ENCODE measurements around the gene DTWD2. TPM values are rescaled to one million over a fixed set of nuclear protein-coding genes. Genes with fewer than 3 reads are reported as not detected.

Gene DTWD2

GRCh38 chr5:118788351-118788750 is 200.0 kb downstream of the DTWD2 start:
- H3K9ac ChIP-seq (ENCODE audit: low read depth, low read length, poor library complexity): no peak overlapping the region
- no peaks in the 10 kb centered on the region for H3K79me1 ChIP-seq (ENCODE audit: low read depth, low read length)
- no peaks in the 10 kb centered on the region for H3K36me3 ChIP-seq (replicated peaks in 1 of 2; ENCODE audit: control insufficient read depth in 2 of 2, insufficient read depth in 2 of 2, low read length in 2 of 2)
- H2AFZ ChIP-seq (ENCODE audit: low read length): no peak overlapping the region
- no peak overlapping the region for H3K14ac ChIP-seq (ENCODE audit: low read length)
- H4K8ac ChIP-seq (ENCODE audit: low read depth, low read length): no peak overlapping the region
- no peak overlapping the region for H3K27ac ChIP-seq (replicated peaks; ENCODE audit: low read length)
- no peaks in the 10 kb centered on the region for H3K9me3 ChIP-seq (replicated peaks in 1 of 2; ENCODE audit: control insufficient read depth in 2 of 2, insufficient read depth in 1 of 2, low read depth in 1 of 2, low read length in 2 of 2)
- H2BK15ac ChIP-seq (ENCODE audit: low read length): no peak overlapping the region
- WGBS, 2 donors (ENCODE audit: extremely low coverage in 2 of 2, insufficient read length in 2 of 2, insufficient replicate concordance in 1 of 2): no CpG with 5 or more reads among the region's 2 CpGs
- H3K4me1 ChIP-seq (ENCODE audit: control insufficient read depth in 2 of 2, insufficient read depth in 1 of 2, low read depth in 1 of 2, low read length in 2 of 2): peaks cover 0 to 1% of the 10 kb centered on the region in 2 donors
- H4K91ac ChIP-seq (ENCODE audit: low read depth, low read length, poor library complexity): no peak overlapping the region
- no peak overlapping the region for H3K4me2 ChIP-seq (ENCODE audit: insufficient read depth, low read length, poor library complexity, severe bottlenecking)
- DNase-seq (ENCODE audit: low spot score): no peak
- no peak overlapping the region for H2BK5ac ChIP-seq (ENCODE audit: low read length)
- no peak overlapping the region for H3K4ac ChIP-seq (ENCODE audit: low read length)
- no peak overlapping the region for H3K4me3 ChIP-seq (ENCODE audit: low read length in 2 of 2)
- no peak overlapping the region for H3K18ac ChIP-seq (ENCODE audit: low read length)
- no peaks in the 10 kb centered on the region for H3K27me3 ChIP-seq (ENCODE audit: control insufficient read depth in 3 of 3, insufficient read depth in 3 of 3, low read depth in 1 of 3, low read length in 3 of 3)
- no peak overlapping the region for H3K23ac ChIP-seq (ENCODE audit: low read depth, low read length, poor library complexity)
- no peak overlapping the region for H2BK120ac ChIP-seq (ENCODE audit: low read depth, low read length)
- H2BK12ac ChIP-seq (ENCODE audit: low read length): no peak overlapping the region
- H2AK5ac ChIP-seq (ENCODE audit: low read depth, low read length): no peak overlapping the region

Small RNAs within 50 kb of the gene (small RNA-seq; reads per million reads assigned to genes)
- not detected for gene RNU6-373P (ENCODE audit: insufficient read depth)

Measured in neuronal stem cell (in vitro differentiated cells).